Panc1 (cell line): Measurements from ENCODE around the gene MYO3B.

Experiments used
- CTCF ChIP-seq: fragments of 450-650 bp; IDR thresholded peaks from 2 replicates; pipeline ENCODE4 v1.5.1; 2017; ENCODE audit warnings: mild to moderate bottlenecking
- REST ChIP-seq, 2 experiments: IDR thresholded peaks; 2 replicates each; pipeline ENCODE4 v1.6.1; 2011 to 2012; ENCODE audit warnings: low read depth in 2 of 2, control low read depth in 1 of 2, low read length in 1 of 2, mild to moderate bottlenecking in 1 of 2, moderate library complexity in 1 of 2; ENCODE audit not compliant: insufficient read depth in 1 of 2
- SIN3A ChIP-seq: IDR thresholded peaks from 2 replicates; pipeline ENCODE4 v1.6.1; 2012; ENCODE audit warnings: low read depth, mild to moderate bottlenecking, low read length, moderate library complexity, borderline replicate concordance; ENCODE audit not compliant: insufficient read depth
- TCF7L2 ChIP-seq: IDR thresholded peaks from 2 replicates; pipeline ENCODE4 v1.6.1; 2011; ENCODE audit warnings: mild to moderate bottlenecking, low read depth, low read length, inconsistent platforms

- TF ChIP-seq TCF7L2 (no peak), CTCF (no peak), SIN3A (no peak), REST (IDR thresholded peaks at IDR 0.05; ENCODE audit: insufficient read depth in 1 of 2, low read depth in 2 of 2, low read length in 1 of 2) (no peak)
Measured at GRCh38 chr2:170314744-170315447, 136.9 kb downstream of the MYO3B start.
